Panc1 (cell line): ENCODE results near the gene NPC1L1.

Experiments
- POLR2AphosphoS5 ChIP-seq: IDR thresholded peaks from 2 replicates; pipeline ENCODE4 v1.6.1; 2012; ENCODE audit warnings: mild to moderate bottlenecking, low read depth, low read length, moderate library complexity
- SIN3A ChIP-seq: IDR thresholded peaks from 2 replicates; pipeline ENCODE4 v1.6.1; 2012; ENCODE audit warnings: low read depth, mild to moderate bottlenecking, low read length, moderate library complexity, borderline replicate concordance; ENCODE audit not compliant: insufficient read depth
- TCF7L2 ChIP-seq: IDR thresholded peaks from 2 replicates; pipeline ENCODE4 v1.6.1; 2011; ENCODE audit warnings: mild to moderate bottlenecking, low read depth, low read length, inconsistent platforms
- TF ChIP-seq, protein P1 (sequence below): fragments of 450-650 bp; IDR thresholded peaks from 2 replicates; pipeline ENCODE4 v1.5.1; 2017; ENCODE audit warnings: mild to moderate bottlenecking
- TF ChIP-seq, protein P2 (sequence below), 2 experiments: IDR thresholded peaks; 2 replicates each; pipeline ENCODE4 v1.6.1; 2011 to 2012; ENCODE audit warnings: low read depth in 2 of 2, control low read depth in 1 of 2, low read length in 1 of 2, mild to moderate bottlenecking in 1 of 2, moderate library complexity in 1 of 2; ENCODE audit not compliant: insufficient read depth in 1 of 2

DNA sequence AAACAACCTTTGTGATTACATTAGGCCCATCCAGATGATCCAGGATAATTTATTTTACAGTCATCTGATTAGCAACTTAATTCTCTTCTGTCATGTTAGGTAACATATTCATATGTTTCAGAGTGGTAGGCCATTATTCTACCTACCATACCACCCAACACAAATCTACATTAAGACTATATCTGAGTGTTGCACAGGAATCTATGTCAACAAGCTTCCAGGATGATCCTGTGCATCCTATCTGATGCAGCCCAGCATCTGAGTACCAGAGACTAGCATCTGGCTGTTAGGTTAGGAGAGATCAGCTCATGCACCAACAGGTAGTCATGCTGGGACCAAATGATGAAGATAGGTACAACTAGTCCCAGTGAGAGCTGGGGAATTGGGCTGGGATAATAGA, 33.9 kb upstream of the NPC1L1 start:
- TF ChIP-seq, protein P1, sequence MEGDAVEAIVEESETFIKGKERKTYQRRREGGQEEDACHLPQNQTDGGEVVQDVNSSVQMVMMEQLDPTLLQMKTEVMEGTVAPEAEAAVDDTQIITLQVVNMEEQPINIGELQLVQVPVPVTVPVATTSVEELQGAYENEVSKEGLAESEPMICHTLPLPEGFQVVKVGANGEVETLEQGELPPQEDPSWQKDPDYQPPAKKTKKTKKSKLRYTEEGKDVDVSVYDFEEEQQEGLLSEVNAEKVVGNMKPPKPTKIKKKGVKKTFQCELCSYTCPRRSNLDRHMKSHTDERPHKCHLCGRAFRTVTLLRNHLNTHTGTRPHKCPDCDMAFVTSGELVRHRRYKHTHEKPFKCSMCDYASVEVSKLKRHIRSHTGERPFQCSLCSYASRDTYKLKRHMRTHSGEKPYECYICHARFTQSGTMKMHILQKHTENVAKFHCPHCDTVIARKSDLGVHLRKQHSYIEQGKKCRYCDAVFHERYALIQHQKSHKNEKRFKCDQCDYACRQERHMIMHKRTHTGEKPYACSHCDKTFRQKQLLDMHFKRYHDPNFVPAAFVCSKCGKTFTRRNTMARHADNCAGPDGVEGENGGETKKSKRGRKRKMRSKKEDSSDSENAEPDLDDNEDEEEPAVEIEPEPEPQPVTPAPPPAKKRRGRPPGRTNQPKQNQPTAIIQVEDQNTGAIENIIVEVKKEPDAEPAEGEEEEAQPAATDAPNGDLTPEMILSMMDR, result no peak
- TF ChIP-seq, protein P2, sequence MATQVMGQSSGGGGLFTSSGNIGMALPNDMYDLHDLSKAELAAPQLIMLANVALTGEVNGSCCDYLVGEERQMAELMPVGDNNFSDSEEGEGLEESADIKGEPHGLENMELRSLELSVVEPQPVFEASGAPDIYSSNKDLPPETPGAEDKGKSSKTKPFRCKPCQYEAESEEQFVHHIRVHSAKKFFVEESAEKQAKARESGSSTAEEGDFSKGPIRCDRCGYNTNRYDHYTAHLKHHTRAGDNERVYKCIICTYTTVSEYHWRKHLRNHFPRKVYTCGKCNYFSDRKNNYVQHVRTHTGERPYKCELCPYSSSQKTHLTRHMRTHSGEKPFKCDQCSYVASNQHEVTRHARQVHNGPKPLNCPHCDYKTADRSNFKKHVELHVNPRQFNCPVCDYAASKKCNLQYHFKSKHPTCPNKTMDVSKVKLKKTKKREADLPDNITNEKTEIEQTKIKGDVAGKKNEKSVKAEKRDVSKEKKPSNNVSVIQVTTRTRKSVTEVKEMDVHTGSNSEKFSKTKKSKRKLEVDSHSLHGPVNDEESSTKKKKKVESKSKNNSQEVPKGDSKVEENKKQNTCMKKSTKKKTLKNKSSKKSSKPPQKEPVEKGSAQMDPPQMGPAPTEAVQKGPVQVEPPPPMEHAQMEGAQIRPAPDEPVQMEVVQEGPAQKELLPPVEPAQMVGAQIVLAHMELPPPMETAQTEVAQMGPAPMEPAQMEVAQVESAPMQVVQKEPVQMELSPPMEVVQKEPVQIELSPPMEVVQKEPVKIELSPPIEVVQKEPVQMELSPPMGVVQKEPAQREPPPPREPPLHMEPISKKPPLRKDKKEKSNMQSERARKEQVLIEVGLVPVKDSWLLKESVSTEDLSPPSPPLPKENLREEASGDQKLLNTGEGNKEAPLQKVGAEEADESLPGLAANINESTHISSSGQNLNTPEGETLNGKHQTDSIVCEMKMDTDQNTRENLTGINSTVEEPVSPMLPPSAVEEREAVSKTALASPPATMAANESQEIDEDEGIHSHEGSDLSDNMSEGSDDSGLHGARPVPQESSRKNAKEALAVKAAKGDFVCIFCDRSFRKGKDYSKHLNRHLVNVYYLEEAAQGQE (IDR thresholded peaks at IDR 0.05; ENCODE audit: insufficient read depth in 1 of 2, low read depth in 2 of 2, low read length in 1 of 2), result no peak
- TF ChIP-seq POLR2AphosphoS5 (no peak), SIN3A (no peak), TCF7L2 (no peak)
